Upper lobe of left lung (tissue), 6 donors: ENCODE results near the gene VPS26C. TPM values are rescaled to one million over a fixed set of nuclear protein-coding genes. Genes with fewer than 3 reads are reported as not detected.

Experiments used
- ATAC-seq, 2 donors: fragments of 200-7000 bp; cut with Tn5 transposase; one replicate each; pipeline ENCODE4 v1.9.1; 2022; ENCODE audit warnings: mild to moderate bottlenecking in 2 of 2, moderate library complexity in 2 of 2; ENCODE audit not compliant: low FRiP score in 2 of 2
- DNase-seq, 2 donors: peaks; one replicate each; pipeline ENCODE4 v3.0.0-alpha.2; 2019 to 2020
- H3K27ac ChIP-seq, 4 donors: fragments of 200-600 bp; sonication (generic); one replicate each; pipeline ENCODE4 v1.5.1; 2016 to 2019
- H3K27me3 ChIP-seq, 4 donors: fragments of 200-600 bp; sonication (generic); one replicate each; pipeline ENCODE4 v1.5.1; 2017 to 2019
- H3K36me3 ChIP-seq, 4 donors: fragments of 200-600 bp; sonication (generic); one replicate each; pipeline ENCODE4 v1.5.1; 2016 to 2019
- H3K4me1 ChIP-seq, 4 donors: fragments of 200-600 bp; sonication (generic); one replicate each; pipeline ENCODE4 v1.5.1; 2018 to 2019
- H3K4me3 ChIP-seq, 4 donors: fragments of 200-600 bp; sonication (generic); one replicate each; pipeline ENCODE4 v1.5.1; 2017 to 2019; ENCODE audit warnings: mild to moderate bottlenecking in 2 of 4, moderate library complexity in 1 of 4
- H3K9me3 ChIP-seq, 4 donors: fragments of 200-600 bp; sonication (generic); one replicate each; pipeline ENCODE4 v1.5.1; 2018 to 2019
- EP300 ChIP-seq, 4 donors: sonication (generic); formaldehyde crosslinking; IDR thresholded peaks; one replicate each; pipeline ENCODE4 v1.5.1; 2017; ENCODE audit warnings: antibody characterized with exemption in 4 of 4, control low read depth in 2 of 4
- POLR2A ChIP-seq, 4 donors: fragments of 450-650 bp; IDR thresholded peaks; one replicate each; pipeline ENCODE4 v1.5.1; 2016 to 2017; ENCODE audit warnings: antibody characterized with exemption in 4 of 4, mild to moderate bottlenecking in 2 of 4
- POLR2AphosphoS5 ChIP-seq, 2 donors: sonication (generic); formaldehyde crosslinking; IDR thresholded peaks; one replicate each; pipeline ENCODE4 v1.5.1; 2017; ENCODE audit warnings: antibody characterized with exemption in 2 of 2
- WGBS, 2 donors: methylation state at CpG; one replicate each; pipeline ENCODE4 v1.1.5; 2017 to 2018; 5-methylcytosine and 5-hydroxymethylcytosine counted together
- total RNA-seq, 6 donors: library from RNA; depleted of rRNA in 4 of 6; stranded (reverse); fragments of >200 nt in 4 of 6; gene quantifications; one replicate each; pipeline versions ENCODE4 v1.1.0 to v1.2.1, GENCODE V29; 2016 to 2021
- TF ChIP-seq, protein P1 (sequence below), 6 experiments: fragments of 450-650 bp in 4 of 6; fragments of 200-600 bp in 2 of 6; sonication (generic) in 2 of 6; IDR thresholded peaks; one replicate each; pipeline ENCODE4 v1.5.1; 2016 to 2019; ENCODE audit warnings: antibody characterized with exemption in 6 of 6
- donor health status: DM: no; HTN: no; CAD: no; lungs with moderate emphysema.
- donor health status: DM: no; HTN: yes; CAD: no; lungs with severe emphysema.

VPS26C gene
- total RNA-seq, 6 donors from 2014 or later, result 52.1 to 95.3 (median 65.0) TPM

DNA sequence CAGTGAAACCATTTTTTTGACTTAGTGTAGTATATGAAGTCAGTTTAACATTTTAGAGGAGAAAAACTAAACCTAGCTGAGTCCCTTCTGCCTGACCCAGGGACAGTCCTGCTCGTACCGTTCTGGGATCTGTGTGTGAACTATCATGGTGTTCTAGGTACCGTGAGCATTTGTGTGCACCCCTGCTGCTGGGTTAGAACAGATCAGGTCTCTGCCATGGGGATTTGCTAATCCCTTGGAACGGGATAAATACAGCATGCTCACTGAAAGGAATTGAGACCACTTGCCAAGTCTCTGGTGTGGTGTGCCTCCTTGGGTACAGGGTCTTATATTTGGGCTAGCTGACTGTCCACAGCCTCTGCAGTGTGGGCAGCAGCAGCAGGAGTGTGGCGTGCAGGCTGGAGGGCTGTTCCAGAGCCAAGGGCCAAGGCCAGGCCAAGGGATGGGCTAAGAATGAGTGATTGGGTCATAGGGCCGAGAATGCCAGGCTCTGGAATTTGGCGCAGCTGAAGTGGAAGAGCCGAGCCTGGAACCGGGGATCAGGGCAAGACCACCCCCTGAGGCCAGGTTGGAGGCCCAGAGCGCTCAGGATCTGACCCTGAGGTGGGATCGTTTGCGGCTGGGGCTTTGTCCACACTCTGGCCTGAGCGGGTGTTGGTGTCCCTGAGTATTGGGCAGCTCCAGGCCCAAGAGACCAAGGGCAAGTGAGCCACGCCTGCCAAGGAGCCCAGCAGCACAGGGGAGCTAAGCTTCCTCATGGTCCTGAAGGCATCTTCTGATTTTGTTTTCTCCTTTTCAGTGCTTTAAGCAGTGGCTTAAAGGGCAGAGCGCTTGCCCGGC is 66.3 kb downstream of the VPS26C start:
- DNase-seq, result peak in 1 of 2 donors; percentile 42
- no peaks in the 10 kb centered on the region for H3K4me1 ChIP-seq
- no peak overlapping the region for H3K27ac ChIP-seq
- WGBS, 2 donors, result 95 to 96% methylated on average over 14 to 16 of the region's 16 CpGs
- TF ChIP-seq EP300 (IDR thresholded peaks at IDR 0.05) (no peak), POLR2A (IDR thresholded peaks at IDR 0.05) (no peak), POLR2AphosphoS5 (IDR thresholded peaks at IDR 0.05) (no peak)
- TF ChIP-seq, protein P1, sequence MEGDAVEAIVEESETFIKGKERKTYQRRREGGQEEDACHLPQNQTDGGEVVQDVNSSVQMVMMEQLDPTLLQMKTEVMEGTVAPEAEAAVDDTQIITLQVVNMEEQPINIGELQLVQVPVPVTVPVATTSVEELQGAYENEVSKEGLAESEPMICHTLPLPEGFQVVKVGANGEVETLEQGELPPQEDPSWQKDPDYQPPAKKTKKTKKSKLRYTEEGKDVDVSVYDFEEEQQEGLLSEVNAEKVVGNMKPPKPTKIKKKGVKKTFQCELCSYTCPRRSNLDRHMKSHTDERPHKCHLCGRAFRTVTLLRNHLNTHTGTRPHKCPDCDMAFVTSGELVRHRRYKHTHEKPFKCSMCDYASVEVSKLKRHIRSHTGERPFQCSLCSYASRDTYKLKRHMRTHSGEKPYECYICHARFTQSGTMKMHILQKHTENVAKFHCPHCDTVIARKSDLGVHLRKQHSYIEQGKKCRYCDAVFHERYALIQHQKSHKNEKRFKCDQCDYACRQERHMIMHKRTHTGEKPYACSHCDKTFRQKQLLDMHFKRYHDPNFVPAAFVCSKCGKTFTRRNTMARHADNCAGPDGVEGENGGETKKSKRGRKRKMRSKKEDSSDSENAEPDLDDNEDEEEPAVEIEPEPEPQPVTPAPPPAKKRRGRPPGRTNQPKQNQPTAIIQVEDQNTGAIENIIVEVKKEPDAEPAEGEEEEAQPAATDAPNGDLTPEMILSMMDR (IDR thresholded peaks at IDR 0.05), result no peak
- peaks cover 0 to 62% (median 38%) of the 10 kb centered on the region in 4 donors for H3K36me3 ChIP-seq
- H3K4me3 ChIP-seq, result no peak overlapping the region
- no peaks in the 10 kb centered on the region for H3K9me3 ChIP-seq
- H3K27me3 ChIP-seq, result no peaks in the 10 kb centered on the region
- ATAC-seq, result peak in 1 of 2 donors; percentile 45

GRCh38 chr21:37199057-37199924 is 67.8 kb downstream of the VPS26C start:
- no peak for DNase-seq
- H3K36me3 ChIP-seq, result peaks cover 0 to 74% (median 46%) of the 10 kb centered on the region in 4 donors
- no peak overlapping the region for H3K4me3 ChIP-seq
- no peaks in the 10 kb centered on the region for H3K9me3 ChIP-seq
- no peaks in the 10 kb centered on the region for H3K4me1 ChIP-seq
- TF ChIP-seq POLR2AphosphoS5 (IDR thresholded peaks at IDR 0.05), result no peak
- no peak for TF ChIP-seq EP300 (IDR thresholded peaks at IDR 0.05)
- TF ChIP-seq, protein P1 (IDR thresholded peaks at IDR 0.05), result no peak
- no peak for TF ChIP-seq POLR2A (IDR thresholded peaks at IDR 0.05)
- H3K27me3 ChIP-seq, result no peaks in the 10 kb centered on the region
- H3K27ac ChIP-seq, result no peak overlapping the region
- 83 to 86% methylated on average over 11 of the region's 11 CpGs for WGBS, 2 donors
- no peak for ATAC-seq

GRCh38 chr21:37197746-37198145 is 69.4 kb downstream of the VPS26C start:
- no peaks in the 10 kb centered on the region for H3K4me1 ChIP-seq
- H3K9me3 ChIP-seq, result no peaks in the 10 kb centered on the region
- ATAC-seq (no peak), DNase-seq (no peak)
- no peak overlapping the region for H3K4me3 ChIP-seq
- no peak overlapping the region for H3K27ac ChIP-seq
- 76 to 80% methylated on average over 4 of the region's 4 CpGs for WGBS, 2 donors
- H3K27me3 ChIP-seq, result no peaks in the 10 kb centered on the region
- TF ChIP-seq EP300 (IDR thresholded peaks at IDR 0.05) (no peak), POLR2A (IDR thresholded peaks at IDR 0.05) (no peak), POLR2AphosphoS5 (IDR thresholded peaks at IDR 0.05) (no peak)
- TF ChIP-seq, protein P1 (IDR thresholded peaks at IDR 0.05), result no peak
- H3K36me3 ChIP-seq, result peaks cover 2 to 82% (median 45%) of the 10 kb centered on the region in 4 donors

GRCh38 chr21:37196847-37197246 is 70.3 kb downstream of the VPS26C start:
- no peak overlapping the region for H3K27ac ChIP-seq
- DNase-seq, result no peak
- H3K9me3 ChIP-seq, result no peaks in the 10 kb centered on the region
- 93 to 96% methylated on average over 8 of the region's 8 CpGs for WGBS, 2 donors
- ATAC-seq, result no peak
- H3K27me3 ChIP-seq, result no peaks in the 10 kb centered on the region
- peaks cover 2 to 81% (median 43%) of the 10 kb centered on the region in 4 donors for H3K36me3 ChIP-seq
- H3K4me1 ChIP-seq, result no peaks in the 10 kb centered on the region
- TF ChIP-seq POLR2AphosphoS5 (IDR thresholded peaks at IDR 0.05) (no peak), EP300 (IDR thresholded peaks at IDR 0.05) (no peak), POLR2A (IDR thresholded peaks at IDR 0.05) (no peak)
- TF ChIP-seq, protein P1 (IDR thresholded peaks at IDR 0.05), result no peak
- H3K4me3 ChIP-seq, result no peak overlapping the region
